Renal cortical epithelial cell (primary cell): ENCODE measurements around the gene ABHD6. TPM values are rescaled to one million over a fixed set of nuclear protein-coding genes. Genes with fewer than 3 reads are reported as not detected.
"Not testable (repeated sequence)": the region's sequence is repeated elsewhere in the genome, so short reads cannot be mapped to it uniquely, and the experiment has no call there.

Experiments used
- DNase-seq: peaks from one replicate; pipeline ENCODE4 v3.0.0-alpha.2; 2011; ENCODE audit warnings: low read depth
- total RNA-seq: library from RNA; depleted of rRNA; stranded (reverse); fragments of >200 nt; gene quantifications from 2 replicates; pipeline ENCODE4 v1.2.3, GENCODE V29; 2014

The ABHD6 gene
- total RNA-seq, 1 donor from 2014 or later = 8.8 TPM

- no peak for DNase-seq
Measured at GRCh38 chr3:58209933-58210332, 27.7 kb upstream of the ABHD6 start.

DNA sequence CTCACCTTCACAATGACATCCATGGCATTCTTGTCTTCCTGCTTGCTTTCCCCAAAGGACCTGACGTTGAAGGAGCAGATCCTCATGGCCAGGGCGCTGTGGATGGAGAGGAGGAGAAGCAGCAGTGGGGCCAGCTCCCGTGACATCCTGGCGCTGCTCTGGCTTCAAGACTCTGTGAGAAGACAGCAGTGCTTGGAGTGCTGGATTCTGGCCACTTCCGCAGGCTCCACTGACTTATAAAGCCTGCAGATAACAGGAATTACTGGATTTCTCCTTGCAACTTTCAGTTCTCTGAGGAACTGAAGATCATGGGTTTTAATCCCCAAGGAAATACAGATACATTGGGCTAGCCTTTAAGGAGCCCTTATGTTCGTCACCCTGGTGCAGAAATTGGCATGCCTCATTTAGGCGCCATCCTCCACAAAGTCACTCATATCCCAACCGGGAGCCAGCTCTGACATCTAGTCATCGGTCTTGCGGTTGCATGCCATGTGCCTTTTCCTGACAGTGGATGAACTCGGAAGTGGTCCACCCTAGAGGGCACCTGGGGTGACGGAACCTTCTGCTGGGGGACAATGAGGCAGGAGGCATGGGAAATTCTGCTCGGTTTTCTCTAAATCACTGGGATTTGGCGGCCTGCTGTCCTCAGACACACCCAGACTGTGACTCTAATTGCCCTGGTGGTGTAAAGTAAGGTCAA is 26.7 kb upstream of the ABHD6 start, which contains the start of gene DNASE1L3:
Gene DNASE1L3 (minus strand): TSS at position 212 of the 700 bp plus-strand sequence. CDS start 66 bp downstream, at position 146.
- no peak for DNase-seq

GRCh38 chr3:58214484-58215316 is 22.9 kb upstream of the ABHD6 start:
- peak; percentile 43 for DNase-seq

DNA sequence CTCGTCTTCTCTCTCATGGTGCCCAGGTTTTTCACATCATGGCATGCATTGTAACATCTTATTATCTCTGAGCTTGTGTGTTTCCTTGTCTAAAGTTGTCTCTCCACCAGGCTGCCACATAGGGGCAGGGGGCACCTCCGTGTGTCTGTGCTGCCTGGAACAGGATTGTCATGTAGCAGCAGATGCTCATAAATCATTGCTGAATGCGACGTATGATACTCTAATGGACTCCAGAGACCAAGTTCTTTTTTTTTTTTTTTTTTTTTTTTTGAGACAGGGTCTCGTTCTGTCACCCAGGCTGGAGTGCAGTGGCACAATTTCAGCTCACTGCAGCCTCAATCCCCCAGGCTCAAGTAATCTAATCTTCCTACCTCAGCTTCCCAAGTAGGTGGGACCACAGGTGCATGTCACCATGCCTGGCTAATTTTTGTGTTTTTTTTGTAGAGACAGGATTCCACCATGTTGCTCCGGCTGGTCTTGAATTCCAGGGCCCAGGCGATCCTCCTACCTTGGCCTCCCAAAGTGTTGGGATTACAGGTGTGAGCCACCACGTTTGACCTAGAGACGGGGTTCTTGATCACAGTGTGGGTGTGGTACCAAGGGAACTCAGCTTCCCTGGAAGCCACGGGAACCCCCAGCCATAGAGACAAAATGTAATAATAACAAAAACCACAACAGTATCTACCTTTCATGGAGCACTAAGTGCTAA is 22.1 kb upstream of the ABHD6 start:
- no peak for DNase-seq

- no peak for DNase-seq
Measured at GRCh38 chr3:58216496-58217195, 20.9 kb upstream of the ABHD6 start.

GRCh38 chr3:58217209-58217811 is 20.3 kb upstream of the ABHD6 start:
- DNase-seq = peak; percentile 80

- DNase-seq = no peak
Measured at GRCh38 chr3:58218904-58219303, 18.7 kb upstream of the ABHD6 start.

GRCh38 chr3:58222161-58222724 is 15.3 kb upstream of the ABHD6 start:
- peak; percentile 72 for DNase-seq

GRCh38 chr3:58223855-58224254 is 13.7 kb upstream of the ABHD6 start:
- DNase-seq = no peak

GRCh38 chr3:58227933-58228332 is 9.7 kb upstream of the ABHD6 start:
- not testable (repeated sequence) for DNase-seq

- no peak for DNase-seq
Measured at GRCh38 chr3:58230876-58231552, 6.6 kb upstream of the ABHD6 start.

DNA sequence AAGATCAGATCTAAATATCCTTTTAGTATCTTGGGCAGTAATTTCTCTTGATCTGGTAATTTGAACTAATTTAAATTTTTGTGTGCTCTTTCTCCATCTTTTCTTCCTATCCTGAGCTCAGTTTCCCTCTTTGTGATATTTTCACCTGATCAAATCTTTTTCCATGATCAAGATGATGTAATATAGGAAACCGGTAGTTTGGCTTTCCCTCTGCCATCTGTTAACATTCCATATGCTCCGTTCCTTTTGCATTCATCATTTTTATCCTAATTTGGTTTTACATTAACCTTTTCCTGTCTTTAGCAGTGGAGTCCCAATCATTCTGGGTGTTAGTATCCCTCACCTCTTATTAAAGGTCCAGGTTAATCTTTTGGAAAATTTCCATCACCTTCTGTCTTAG is 5.9 kb upstream of the ABHD6 start:
- no peak for DNase-seq

DNA sequence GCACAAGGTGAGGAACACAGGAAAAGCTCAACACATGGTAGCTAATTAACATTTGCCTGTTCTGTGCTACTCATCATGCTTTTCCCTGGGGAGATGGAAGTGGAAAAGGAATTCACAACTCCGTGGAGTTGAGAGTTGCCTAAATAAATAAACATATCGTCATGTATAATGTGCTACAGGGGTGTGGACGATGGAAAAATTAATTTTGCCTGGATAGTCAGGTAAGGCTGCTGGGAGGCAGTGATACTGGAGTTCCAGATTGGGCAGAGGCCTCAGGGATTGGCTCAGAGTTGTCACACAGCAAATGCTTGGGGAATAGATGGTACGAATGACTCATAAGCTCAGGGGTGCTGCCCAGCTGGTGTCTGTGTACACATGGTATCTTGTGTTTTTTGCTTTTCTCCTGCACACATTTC is 3.1 kb upstream of the ABHD6 start:
- DNase-seq = peak; percentile 54

DNA sequence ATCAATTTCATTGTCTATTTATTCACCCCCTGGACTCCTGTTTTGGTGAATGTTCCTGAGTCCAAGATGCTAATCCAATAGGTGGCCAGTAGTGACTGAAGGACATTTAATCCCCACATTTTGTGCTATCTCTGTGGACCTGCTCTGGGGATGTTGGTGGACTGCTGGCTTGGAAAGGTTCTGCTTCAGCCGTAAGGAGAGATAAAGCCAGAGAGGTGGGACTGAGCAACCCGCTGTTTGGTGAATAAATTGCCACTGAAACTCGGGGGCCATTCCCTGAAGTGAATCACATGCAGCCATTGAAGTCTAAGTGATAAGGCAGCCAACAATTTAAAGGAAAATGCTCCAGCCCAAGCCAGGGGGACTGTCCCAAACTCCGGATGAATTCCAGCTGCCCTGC is 1.6 kb upstream of the ABHD6 start:
- no peak for DNase-seq

- no peak for DNase-seq
Measured at GRCh38 chr3:58236527-58237237, 910 bp upstream of the ABHD6 start.

DNA sequence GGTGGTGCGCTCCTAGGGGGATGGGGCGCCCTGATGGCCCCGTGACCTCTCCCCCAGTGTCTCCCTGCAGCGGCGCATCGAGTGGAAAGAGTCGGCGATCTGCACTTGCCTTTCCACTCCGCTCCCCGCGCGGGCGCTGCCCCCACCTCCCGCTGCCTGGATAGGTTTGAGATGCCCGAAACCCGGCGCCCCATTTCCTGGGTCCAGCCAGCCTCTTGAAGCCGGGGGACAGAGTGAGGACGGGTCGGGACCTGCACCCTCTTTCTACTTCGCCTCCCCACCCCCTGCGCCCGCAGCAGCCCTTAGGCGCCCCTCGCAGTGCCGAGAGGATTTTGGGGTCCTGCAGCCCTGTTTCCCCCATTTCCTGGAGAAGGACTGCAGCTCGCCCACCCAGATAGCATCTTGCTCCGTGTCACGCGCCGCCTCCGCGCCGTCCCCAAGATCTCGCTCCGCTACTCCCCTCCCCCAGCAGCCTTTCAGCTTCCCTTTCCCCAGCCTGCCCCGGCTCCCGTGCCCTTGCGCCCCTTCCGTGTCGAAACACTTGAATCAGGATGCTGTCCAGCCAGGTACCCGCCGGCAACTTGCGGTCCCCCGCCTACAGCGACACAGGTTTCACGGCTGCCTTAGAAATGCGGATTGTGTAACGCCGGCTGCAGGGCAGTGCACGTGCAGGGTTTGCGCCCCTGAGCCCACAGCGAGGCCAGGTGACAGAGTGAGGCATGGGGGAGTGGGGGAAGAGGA is 519 bp downstream of the ABHD6 start:
- DNase-seq = no peak

- no peak for DNase-seq
Measured at GRCh38 chr3:58238830-58239229, 1.2 kb downstream of the ABHD6 start.

- DNase-seq = peak; percentile 27
Measured at GRCh38 chr3:58241306-58242044, 3.9 kb downstream of the ABHD6 start.
